ENCODE measurements around the gene CD84. TPM values are rescaled to one million over a fixed set of nuclear protein-coding genes. Genes with fewer than 3 reads are reported as not detected.
"Not testable (repeated sequence)": the region's sequence is repeated elsewhere in the genome, so short reads cannot be mapped to it uniquely, and the experiment has no call there.

The CD84 gene
- total RNA-seq, 1 experiment from 2014 or later = not detected

- DNase-seq (ENCODE audit: low read depth) = no peak
Measured at GRCh38 chr1:160610569-160611242, 31.4 kb upstream of the CD84 start.

GRCh38 chr1:160608941-160609340 lies 29.6 kb upstream of the CD84 start:
- DNase-seq (ENCODE audit: low read depth) = no peak

- DNase-seq (ENCODE audit: low read depth) = no peak
Measured at GRCh38 chr1:160608514-160608913, 29.2 kb upstream of the CD84 start.

- DNase-seq (ENCODE audit: low read depth) = no peak
Measured at GRCh38 chr1:160608057-160608456, 28.8 kb upstream of the CD84 start.

GRCh38 chr1:160607672-160608032 lies 28.4 kb upstream of the CD84 start:
- DNase-seq (ENCODE audit: low read depth) = no peak

GRCh38 chr1:160607011-160607671 lies 27.8 kb upstream of the CD84 start:
- peak; percentile 70 for DNase-seq (ENCODE audit: low read depth)

- no peak for DNase-seq (ENCODE audit: low read depth)
Measured at GRCh38 chr1:160606611-160607010, 27.3 kb upstream of the CD84 start.

- no peak for DNase-seq (ENCODE audit: low read depth)
Measured at GRCh38 chr1:160605792-160606479, 26.6 kb upstream of the CD84 start.

GRCh38 chr1:160605205-160605604 lies 25.9 kb upstream of the CD84 start:
- DNase-seq (ENCODE audit: low read depth) = no peak

- no peak for DNase-seq (ENCODE audit: low read depth)
Measured at GRCh38 chr1:160597705-160598104, 18.4 kb upstream of the CD84 start.

GRCh38 chr1:160597051-160597450 lies 17.8 kb upstream of the CD84 start:
- DNase-seq (ENCODE audit: low read depth) = no peak

- DNase-seq (ENCODE audit: low read depth) = no peak
Measured at GRCh38 chr1:160590488-160590887, 11.2 kb upstream of the CD84 start.

GRCh38 chr1:160588468-160588867 lies 9.2 kb upstream of the CD84 start:
- no peak for DNase-seq (ENCODE audit: low read depth)

- no peak for DNase-seq (ENCODE audit: low read depth)
Measured at GRCh38 chr1:160584784-160585183, 5.5 kb upstream of the CD84 start.

GRCh38 chr1:160582976-160583375 lies 3.7 kb upstream of the CD84 start:
- not testable (repeated sequence) for DNase-seq (ENCODE audit: low read depth)

GRCh38 chr1:160581961-160582360 lies 2.7 kb upstream of the CD84 start:
- DNase-seq (ENCODE audit: low read depth) = no peak

- DNase-seq (ENCODE audit: low read depth) = no peak
Measured at GRCh38 chr1:160580221-160580812, 1.0 kb upstream of the CD84 start.

GRCh38 chr1:160578525-160579191 lies 638 bp downstream of the CD84 start:
- no peak for DNase-seq (ENCODE audit: low read depth)

- DNase-seq (ENCODE audit: low read depth) = no peak
Measured at GRCh38 chr1:160578175-160578524, 1.1 kb downstream of the CD84 start.

- no peak for DNase-seq (ENCODE audit: low read depth)
Measured at GRCh38 chr1:160577671-160578070, 1.6 kb downstream of the CD84 start.

- DNase-seq (ENCODE audit: low read depth) = no peak
Measured at GRCh38 chr1:160576884-160577283, 2.4 kb downstream of the CD84 start.

- no peak for DNase-seq (ENCODE audit: low read depth)
Measured at GRCh38 chr1:160576390-160576789, 2.9 kb downstream of the CD84 start.

Measured in M059J (cell line).